HEK293 (cell line): ENCODE measurements around the gene NUP85.

Source experiments
- HOXD13 ChIP-seq: sonication (generic); formaldehyde crosslinking; IDR thresholded peaks from 2 replicates; pipeline ENCODE4 v1.8.0; 2022; ENCODE audit warnings: missing genetic modification reagents, borderline replicate concordance
- IKZF3 ChIP-seq: fragments of 450-650 bp; IDR thresholded peaks from 2 replicates; pipeline ENCODE4 v1.5.0; 2018; ENCODE audit warnings: missing biosample characterization, mild to moderate bottlenecking, missing genetic modification characterization, moderate library complexity
- KLF7 ChIP-seq: fragments of 450-650 bp; formaldehyde crosslinking; IDR thresholded peaks from 2 replicates; pipeline ENCODE4 v1.5.1; 2016; ENCODE audit warnings: missing biosample characterization, missing genetic modification characterization, borderline replicate concordance
- KLF8 ChIP-seq: fragments of 450-650 bp; formaldehyde crosslinking; IDR thresholded peaks from 2 replicates; pipeline ENCODE4 v1.5.1; 2016; ENCODE audit warnings: missing biosample characterization, missing genetic modification characterization
- KLF9 ChIP-seq: fragments of 450-650 bp; formaldehyde crosslinking; IDR thresholded peaks from 2 replicates; pipeline ENCODE4 v1.5.1; 2016; ENCODE audit warnings: missing biosample characterization, missing genetic modification characterization, low read depth
- RBAK ChIP-seq: fragments of 450-650 bp; formaldehyde crosslinking; IDR thresholded peaks from 2 replicates; pipeline ENCODE4 v1.5.1; 2016; ENCODE audit warnings: missing biosample characterization, missing genetic modification characterization
- TSHZ1 ChIP-seq: fragments of 450-650 bp; formaldehyde crosslinking; IDR thresholded peaks from 2 replicates; pipeline ENCODE4 v1.5.1; 2016; ENCODE audit warnings: missing biosample characterization, missing genetic modification characterization, borderline replicate concordance
- WT1 ChIP-seq: fragments of 450-650 bp; formaldehyde crosslinking; IDR thresholded peaks from 2 replicates; pipeline ENCODE4 v1.5.1; 2016; ENCODE audit warnings: missing biosample characterization, missing genetic modification characterization
- ZBTB11 ChIP-seq: fragments of 450-650 bp; formaldehyde crosslinking; conservative IDR thresholded peaks from 2 replicates; pipeline ENCODE4 v1.5.1; 2016; ENCODE audit warnings: low read depth, missing biosample characterization, missing genetic modification characterization
- ZBTB6 ChIP-seq: fragments of 450-650 bp; formaldehyde crosslinking; IDR thresholded peaks from 2 replicates; pipeline ENCODE4 v1.5.1; 2017; ENCODE audit warnings: missing biosample characterization, missing genetic modification characterization
- ZFP41 ChIP-seq: fragments of 450-650 bp; formaldehyde crosslinking; IDR thresholded peaks from 2 replicates; pipeline ENCODE4 v1.5.1; 2016; ENCODE audit warnings: missing biosample characterization, missing genetic modification characterization, borderline replicate concordance
- ZIC2 ChIP-seq: fragments of 450-650 bp; formaldehyde crosslinking; IDR thresholded peaks from 2 replicates; pipeline ENCODE4 v1.5.1; 2016; ENCODE audit warnings: missing biosample characterization, missing genetic modification characterization
- ZNF132 ChIP-seq: fragments of 450-650 bp; formaldehyde crosslinking; IDR thresholded peaks from 2 replicates; pipeline ENCODE4 v1.5.1; 2017; ENCODE audit warnings: missing biosample characterization, missing genetic modification characterization, borderline replicate concordance
- ZNF18 ChIP-seq: fragments of 450-650 bp; formaldehyde crosslinking; IDR thresholded peaks from 2 replicates; pipeline ENCODE4 v1.5.1; 2016; ENCODE audit warnings: missing biosample characterization, missing genetic modification characterization
- ZNF280C ChIP-seq: fragments of 450-650 bp; formaldehyde crosslinking; IDR thresholded peaks from 2 replicates; pipeline ENCODE4 v1.5.1; 2016; ENCODE audit warnings: missing biosample characterization, missing genetic modification characterization
- ZNF354C ChIP-seq: fragments of 450-650 bp; formaldehyde crosslinking; IDR thresholded peaks from 2 replicates; pipeline ENCODE4 v1.5.1; 2016; ENCODE audit warnings: missing biosample characterization, missing genetic modification characterization, low read depth, borderline replicate concordance
- ZNF426 ChIP-seq: fragments of 450-650 bp; formaldehyde crosslinking; IDR thresholded peaks from 2 replicates; pipeline ENCODE4 v1.5.1; 2017; ENCODE audit warnings: missing biosample characterization, missing genetic modification characterization, mild to moderate bottlenecking, inconsistent platforms, moderate library complexity
- ZNF529 ChIP-seq: fragments of 450-650 bp; formaldehyde crosslinking; IDR thresholded peaks from 2 replicates; pipeline ENCODE4 v1.5.1; 2017; ENCODE audit warnings: missing genetic modification characterization, missing biosample characterization; ENCODE audit not compliant: insufficient replicate concordance
- ZNF596 ChIP-seq: fragments of 450-650 bp; IDR thresholded peaks from 2 replicates; pipeline ENCODE4 v1.5.0; 2018; ENCODE audit warnings: missing biosample characterization, mild to moderate bottlenecking, missing genetic modification characterization, moderate library complexity
- ZNF600 ChIP-seq: fragments of 450-650 bp; formaldehyde crosslinking; IDR thresholded peaks from 2 replicates; pipeline ENCODE4 v1.5.1; 2016; ENCODE audit warnings: missing biosample characterization, missing genetic modification characterization
- ZNF664 ChIP-seq: fragments of 450-650 bp; formaldehyde crosslinking; IDR thresholded peaks from 2 replicates; pipeline ENCODE4 v1.5.1; 2016; ENCODE audit warnings: missing biosample characterization, missing genetic modification characterization
- ZNF843 ChIP-seq: fragments of 450-650 bp; formaldehyde crosslinking; IDR thresholded peaks from 2 replicates; pipeline ENCODE4 v1.5.1; 2016; ENCODE audit warnings: missing biosample characterization, missing genetic modification characterization
- TF ChIP-seq, protein P1 (sequence below): fragments of 450-650 bp; formaldehyde crosslinking; IDR thresholded peaks from 2 replicates; pipeline ENCODE4 v1.5.1; 2016; ENCODE audit warnings: missing biosample characterization, missing genetic modification characterization
- TF ChIP-seq, protein P2 (sequence below): fragments of 450-650 bp; formaldehyde crosslinking; optimal IDR thresholded peaks from 2 replicates; pipeline ENCODE3; 2016; ENCODE audit warnings: missing biosample characterization, mild to moderate bottlenecking, missing genetic modification characterization

NUP85 gene

DNA sequence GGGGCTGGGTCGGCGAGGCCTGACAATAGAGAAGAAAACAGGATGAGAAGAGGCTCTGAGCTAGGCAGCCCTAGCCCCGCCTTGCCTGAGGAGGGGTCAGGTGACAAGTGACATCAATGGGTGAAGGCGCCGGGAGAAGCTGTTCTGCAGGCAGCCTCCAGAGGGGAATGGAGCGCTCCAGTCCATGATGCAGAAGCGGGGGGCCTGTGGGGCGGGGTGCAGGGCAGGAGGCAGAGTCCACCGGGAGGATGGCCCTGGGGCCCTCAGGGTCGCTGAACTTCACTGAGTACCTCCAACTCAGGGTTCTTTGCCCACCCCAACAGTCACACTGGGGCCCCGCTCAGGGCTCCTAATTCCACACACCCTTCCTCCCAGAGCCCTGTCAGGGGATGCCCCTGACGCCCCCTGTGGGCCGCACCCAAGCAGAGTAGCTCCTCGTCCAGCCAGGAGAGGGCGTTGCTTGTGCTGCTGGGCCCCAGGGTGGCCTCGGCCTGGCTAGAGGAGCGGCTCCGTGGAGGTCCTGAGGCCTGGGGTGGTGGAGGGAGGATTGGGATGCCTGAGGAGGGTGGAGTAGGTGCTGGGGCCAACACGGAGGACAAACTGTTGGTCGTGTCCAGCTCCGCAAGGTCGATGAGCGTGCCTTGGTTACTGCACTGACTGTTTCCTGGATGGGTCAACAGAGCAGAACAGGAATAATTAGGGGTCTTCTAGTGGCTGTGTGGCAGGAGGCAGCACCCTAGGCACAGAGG is 35.1 kb downstream of the NUP85 start (continued):
- TF ChIP-seq RBAK (tag by site-specific recombination) (no peak), ZNF843 (tag by site-specific recombination) (no peak), ZNF354C (tag by site-specific recombination) (no peak), KLF7 (tag by site-specific recombination) (no peak), HOXD13 (CRISPR knock-in tag) (no peak), ZNF600 (tag by site-specific recombination) (peak; percentile 95), ZNF280C (tag by site-specific recombination) (no peak), ZBTB11 (tag by site-specific recombination) (no peak), ZNF529 (tag by site-specific recombination) (no peak), ZNF596 (no peak), WT1 (tag by site-specific recombination) (peak; percentile 26; the same call in 1 of the 2 replicates), ZFP41 (tag by site-specific recombination) (no peak), KLF9 (tag by site-specific recombination) (no peak), IKZF3 (tag by site-specific recombination) (0 out of 2 replicates have a peak, but pooled peaks have one; percentile 17), ZNF132 (tag by site-specific recombination) (no peak), KLF8 (tag by site-specific recombination) (peak; percentile 59; the same call in 1 of the 2 replicates), ZNF664 (tag by site-specific recombination) (no peak), ZNF426 (no peak), TSHZ1 (no peak), ZNF18 (tag by site-specific recombination) (no peak), ZBTB6 (tag by site-specific recombination) (no peak), ZIC2 (tag by site-specific recombination) (no peak)
- TF ChIP-seq, protein P1, sequence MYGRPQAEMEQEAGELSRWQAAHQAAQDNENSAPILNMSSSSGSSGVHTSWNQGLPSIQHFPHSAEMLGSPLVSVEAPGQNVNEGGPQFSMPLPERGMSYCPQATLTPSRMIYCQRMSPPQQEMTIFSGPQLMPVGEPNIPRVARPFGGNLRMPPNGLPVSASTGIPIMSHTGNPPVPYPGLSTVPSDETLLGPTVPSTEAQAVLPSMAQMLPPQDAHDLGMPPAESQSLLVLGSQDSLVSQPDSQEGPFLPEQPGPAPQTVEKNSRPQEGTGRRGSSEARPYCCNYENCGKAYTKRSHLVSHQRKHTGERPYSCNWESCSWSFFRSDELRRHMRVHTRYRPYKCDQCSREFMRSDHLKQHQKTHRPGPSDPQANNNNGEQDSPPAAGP (tag by site-specific recombination), result peak; percentile 82; the same call in 1 of the 2 replicates
- TF ChIP-seq, protein P2, sequence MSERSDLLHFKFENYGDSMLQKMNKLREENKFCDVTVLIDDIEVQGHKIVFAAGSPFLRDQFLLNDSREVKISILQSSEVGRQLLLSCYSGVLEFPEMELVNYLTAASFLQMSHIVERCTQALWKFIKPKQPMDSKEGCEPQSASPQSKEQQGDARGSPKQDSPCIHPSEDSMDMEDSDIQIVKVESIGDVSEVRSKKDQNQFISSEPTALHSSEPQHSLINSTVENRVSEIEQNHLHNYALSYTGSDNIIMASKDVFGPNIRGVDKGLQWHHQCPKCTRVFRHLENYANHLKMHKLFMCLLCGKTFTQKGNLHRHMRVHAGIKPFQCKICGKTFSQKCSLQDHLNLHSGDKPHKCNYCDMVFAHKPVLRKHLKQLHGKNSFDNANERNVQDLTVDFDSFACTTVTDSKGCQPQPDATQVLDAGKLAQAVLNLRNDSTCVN (tag by site-specific recombination), result no peak
